Stomach (tissue), 9 donors: Measurements from ENCODE around the gene ARHGAP26. TPM values are rescaled to one million over a fixed set of nuclear protein-coding genes. Genes with fewer than 3 reads are reported as not detected.
"Not testable (repeated sequence)": the region's sequence is repeated elsewhere in the genome, so short reads cannot be mapped to it uniquely, and the experiment has no call there.

Experiments
- DNase-seq, 2 donors: peaks; one replicate each; pipeline versions ENCODE4 v3.0.0 to v3.0.0-alpha.2; 2013 to 2019
- H3K27ac ChIP-seq, 5 donors: fragments of 200-600 bp in 4 of 5; sonication (generic) in 4 of 5; one replicate each; pipeline ENCODE4 v1.5.1; 2013 to 2019; ENCODE audit warnings: mild to moderate bottlenecking in 1 of 5, moderate library complexity in 1 of 5
- H3K27me3 ChIP-seq, 3 donors: fragments of 200-600 bp; sonication (generic); one replicate each; pipeline ENCODE4 v1.5.1; 2017 to 2019; ENCODE audit warnings: mixed run types in 1 of 3
- H3K36me3 ChIP-seq, 4 donors: fragments of 200-600 bp; sonication (generic); 1 replicate in 3 of 4; 2 replicates in 1 of 4; pipeline ENCODE4 v1.5.1; 2016 to 2019
- H3K4me1 ChIP-seq, 4 donors: fragments of 200-600 bp; sonication (generic); one replicate each; pipeline ENCODE4 v1.5.1; 2016 to 2019
- H3K4me3 ChIP-seq, 4 donors: fragments of 200-600 bp; sonication (generic) in 3 of 4; one replicate each; pipeline ENCODE4 v1.5.1; 2016 to 2019; ENCODE audit warnings: mild to moderate bottlenecking in 1 of 4
- H3K9me3 ChIP-seq, 4 donors: fragments of 200-600 bp; sonication (generic); one replicate each; pipeline ENCODE4 v1.5.1; 2016 to 2019
- CTCF ChIP-seq, 7 experiments: fragments of 450-650 bp in 4 of 7; fragments of 200-600 bp in 3 of 7; sonication (generic) in 3 of 7; IDR thresholded peaks; one replicate each; pipeline ENCODE4 v1.5.1; 2016 to 2019; ENCODE audit warnings: antibody characterized with exemption in 7 of 7, control low read depth in 2 of 7, mild to moderate bottlenecking in 1 of 7
- EP300 ChIP-seq: sonication (generic); formaldehyde crosslinking; IDR thresholded peaks from one replicate; pipeline ENCODE4 v1.6.1; 2017; ENCODE audit warnings: antibody characterized with exemption
- POLR2A ChIP-seq, 4 donors: fragments of 450-650 bp; IDR thresholded peaks; one replicate each; pipeline ENCODE4 v1.6.1; 2016; ENCODE audit warnings: antibody characterized with exemption in 4 of 4, control low read depth in 2 of 4, mild to moderate bottlenecking in 1 of 4, moderate library complexity in 1 of 4
- POLR2AphosphoS5 ChIP-seq, 3 donors: sonication (generic); formaldehyde crosslinking; IDR thresholded peaks; one replicate each; pipeline ENCODE4 v1.6.1; 2016; ENCODE audit warnings: antibody characterized with exemption in 3 of 3
- WGBS, 5 donors: extraction: QIAGEN DNeasy Blood & Tissue Kit in 3 of 5; methylation state at CpG; one replicate each; pipeline versions ENCODE4 v1.1.5 to v1.1.7; 2013 to 2018; 5-methylcytosine and 5-hydroxymethylcytosine counted together
- intact Hi-C: fragments of 100-400 bp; cut with DNase I; formaldehyde crosslinking; loops from one replicate; pipeline ENCODE4 v1.15.1; 2023; ENCODE audit warnings: low total_unique reads
- polyA plus RNA-seq, 3 donors: library from polyadenylated mRNA; stranded (reverse); fragments of 200-250 nt; gene quantifications; one replicate each; pipeline ENCODE4 v1.2.3, GENCODE V29; 2013
- total RNA-seq, 5 donors: library from RNA; depleted of rRNA; stranded (reverse); fragments of >200 nt; gene quantifications; one replicate each; pipeline versions ENCODE4 v1.1.0 to v1.2.3, GENCODE V29; 2014 to 2016
- donor health status: healthy with polysubstance abuse.
- donor health status: Bipolar disorder and iron deficiency.
- donor health status: healthy.

Gene ARHGAP26
- total and polyA plus RNA-seq, 8 donors, result 4.0 to 115 (median 34.1) TPM

GRCh38 chr5:142984525-142984924, 214.3 kb downstream of the ARHGAP26 start:
- H3K27me3 ChIP-seq, result no peaks in the 10 kb centered on the region
- no peak overlapping the region for H3K4me3 ChIP-seq
- TF ChIP-seq POLR2AphosphoS5 (IDR thresholded peaks at IDR 0.05) (no peak), EP300 (no peak), CTCF (IDR thresholded peaks at IDR 0.05) (no peak)
- no peak overlapping the region for H3K27ac ChIP-seq
- H3K9me3 ChIP-seq, result no peaks in the 10 kb centered on the region
- H3K36me3 ChIP-seq, result no peaks in the 10 kb centered on the region
- intact Hi-C loops, result no loop called here
- peaks cover 23 to 37% (median 24%) of the 10 kb centered on the region in 4 donors for H3K4me1 ChIP-seq
- DNase-seq, result no peak
- WGBS, 5 donors, result 93 to 97% (median 95%) methylated on average over 2 of the region's 2 CpGs

- H3K4me1 ChIP-seq, intact Hi-C loops, H3K27me3 ChIP-seq, H3K4me3 ChIP-seq, DNase-seq, H3K27ac ChIP-seq, H3K9me3 ChIP-seq, H3K36me3 ChIP-seq: not testable (repeated sequence)
- WGBS, 5 donors, result 95 to 100% (median 98%) methylated on average over 1 of the region's 1 CpG
Measured at GRCh38 chr5:142989270-142989669, 219.1 kb downstream of the ARHGAP26 start.

GRCh38 chr5:142990073-142990472, 219.9 kb downstream of the ARHGAP26 start:
- H3K4me3 ChIP-seq, DNase-seq, H3K9me3 ChIP-seq, H3K4me1 ChIP-seq, H3K27ac ChIP-seq, H3K27me3 ChIP-seq, H3K36me3 ChIP-seq, intact Hi-C loops: not testable (repeated sequence)
- 84 to 96% (median 94%) methylated on average over 8 of the region's 8 CpGs for whole genome bisulfite sequencing, 5 donors

GRCh38 chr5:142994218-142994617, 224.0 kb downstream of the ARHGAP26 start:
- no peaks in the 10 kb centered on the region for H3K27me3 ChIP-seq
- no peak for DNase-seq
- peaks cover 0 to 4% (median 0%) of the 10 kb centered on the region in 4 donors for H3K9me3 ChIP-seq
- H3K36me3 ChIP-seq, result no peaks in the 10 kb centered on the region
- TF ChIP-seq CTCF (IDR thresholded peaks at IDR 0.05), result no peak
- no peak for TF ChIP-seq EP300
- TF ChIP-seq POLR2A (IDR thresholded peaks at IDR 0.05), result no peak
- no peak for TF ChIP-seq POLR2AphosphoS5 (IDR thresholded peaks at IDR 0.05)
- intact Hi-C loops, result no loop called here
- 95 to 98% (median 97%) methylated on average over 2 of the region's 2 CpGs for WGBS, 5 donors
- no peak overlapping the region for H3K4me3 ChIP-seq
- H3K27ac ChIP-seq, result no peak overlapping the region
- no peaks in the 10 kb centered on the region for H3K4me1 ChIP-seq

- intact Hi-C loops, H3K4me3 ChIP-seq, H3K9me3 ChIP-seq, H3K4me1 ChIP-seq, H3K36me3 ChIP-seq, H3K27me3 ChIP-seq, DNase-seq, H3K27ac ChIP-seq: not testable (repeated sequence)
Measured at GRCh38 chr5:142995621-142996020, 225.4 kb downstream of the ARHGAP26 start.

GRCh38 chr5:142997591-142997990, 227.4 kb downstream of the ARHGAP26 start:
- Histone ChIP-seq H3K4me3 (no peak overlapping the region), H3K9me3 (no peaks in the 10 kb centered on the region), H3K27ac (no peak overlapping the region), H3K36me3 (no peaks in the 10 kb centered on the region), H3K27me3 (no peaks in the 10 kb centered on the region), H3K4me1 (peaks cover 7 to 14% (median 11%) of the 10 kb centered on the region in 4 donors)
- 72 to 91% (median 86%) methylated on average over 1 of the region's 1 CpG for WGBS, 5 donors
- intact Hi-C loops, result no loop called here
- DNase-seq, result no peak
- no peak for TF ChIP-seq CTCF (IDR thresholded peaks at IDR 0.05)
- TF ChIP-seq POLR2A (IDR thresholded peaks at IDR 0.05), result no peak
- TF ChIP-seq POLR2AphosphoS5 (IDR thresholded peaks at IDR 0.05), result no peak
- no peak for TF ChIP-seq EP300
